B cell (primary cell): ENCODE measurements around the gene LPCAT1. TPM values are rescaled to one million over a fixed set of nuclear protein-coding genes. Genes with fewer than 3 reads are reported as not detected.

ENCODE experiments used
- ATAC-seq: fragments of 200-7000 bp; cut with Tn5 transposase; one replicate; pipeline ENCODE4 v1.10.0; 2021; ENCODE audit warnings: low read depth, mild to moderate bottlenecking, moderate number of reproducible peaks, moderate library complexity
- CTCF ChIA-PET: fragments of 350-600 bp; sonication (Branson Sonifier 250); formaldehyde crosslinking; loops from one replicate; lab custom pipeline; 2021; ENCODE audit warnings: antibody characterized with exemption, inconsistent platforms; lab: Charles Lee
- POLR2A ChIA-PET: fragments of 350-600 bp; sonication (Branson Sonifier 250); formaldehyde crosslinking; loops from one replicate; lab custom pipeline; 2021; ENCODE audit warnings: antibody characterized with exemption; lab: Charles Lee
- DNase-seq: peaks from one replicate; pipeline ENCODE4 v3.0.0; 2013
- H2AFZ ChIP-seq: 2 replicates; pipeline ENCODE4 v1.6.1; 2012; ENCODE audit warnings: mild to moderate bottlenecking, low read depth, low read length; ENCODE audit not compliant: insufficient read depth, poor library complexity, severe bottlenecking
- H3K27ac ChIP-seq, 2 donors: 1 replicate in 1 of 2; 2 replicates in 1 of 2; pipeline ENCODE4 v1.5.1; 2012 to 2013; ENCODE audit warnings: low read length in 2 of 2, mild to moderate bottlenecking in 2 of 2, moderate library complexity in 1 of 2
- H3K27me3 ChIP-seq, 4 experiments: fragments of 200-600 bp in 1 of 4; sonication (generic) in 1 of 4; replicated peaks in 1 of 4; 1 replicate in 2 of 4; 2 replicates in 2 of 4; pipeline versions ENCODE4 v1.6.1 to v1.7.0; 2013 to 2016; ENCODE audit warnings: low read length in 3 of 4, mild to moderate bottlenecking in 2 of 4, mixed read lengths in 1 of 4, moderate library complexity in 1 of 4; ENCODE audit not compliant: insufficient read depth in 4 of 4, control insufficient read depth in 3 of 4; ENCODE audit errors: control extremely low read depth in 1 of 4
- H3K36me3 ChIP-seq, 2 experiments: replicated peaks in 1 of 2; 1 replicate in 1 of 2; 2 replicates in 1 of 2; pipeline versions ENCODE4 v1.6.1 to v1.7.1; 2013; ENCODE audit warnings: low read length in 1 of 2; ENCODE audit not compliant: insufficient read depth in 2 of 2, control insufficient read depth in 1 of 2; ENCODE audit errors: control extremely low read depth in 1 of 2, extremely low read depth in 1 of 2
- H3K4me1 ChIP-seq, 2 donors: fragments of 200-600 bp in 1 of 2; sonication (generic) in 1 of 2; 1 replicate in 1 of 2; 2 replicates in 1 of 2; pipeline versions ENCODE4 v1.5.1 to v1.6.1; 2013 to 2017; ENCODE audit warnings: low read length in 2 of 2; ENCODE audit not compliant: control insufficient read depth in 2 of 2, insufficient read depth in 2 of 2
- H3K4me2 ChIP-seq: replicated peaks from 2 replicates; pipeline ENCODE3; 2012; ENCODE audit warnings: mild to moderate bottlenecking, low read depth, low read length; ENCODE audit not compliant: poor library complexity, severe bottlenecking
- H3K4me3 ChIP-seq, 5 experiments: fragments of 200-600 bp in 1 of 5; sonication (generic) in 1 of 5; 1 replicate in 3 of 5; 2 replicates in 2 of 5; pipeline versions ENCODE4 v1.5.1 to v1.7.0; 2011 to 2016; ENCODE audit warnings: low read length in 4 of 5, mild to moderate bottlenecking in 4 of 5, low read depth in 2 of 5, control low read depth in 1 of 5, moderate library complexity in 1 of 5; ENCODE audit not compliant: insufficient read depth in 1 of 5; ENCODE audit errors: control extremely low read depth in 1 of 5, extremely low read depth in 1 of 5
- H3K79me2 ChIP-seq: fragments of 200-600 bp; sonication (generic); one replicate; pipeline ENCODE4 v1.6.0; 2016; ENCODE audit warnings: low read length; ENCODE audit not compliant: control insufficient read depth, insufficient read depth
- H3K9ac ChIP-seq: fragments of 200-600 bp; sonication (generic); 2 replicates; pipeline ENCODE4 v1.6.1; 2017; ENCODE audit warnings: mild to moderate bottlenecking, low read length, moderate library complexity
- H3K9me3 ChIP-seq, 3 donors: one replicate each; pipeline versions ENCODE4 v1.6.1 to v1.7.1; 2013; ENCODE audit warnings: low read length in 2 of 3; ENCODE audit not compliant: control insufficient read depth in 2 of 3, insufficient read depth in 1 of 3; ENCODE audit errors: control extremely low read depth in 1 of 3
- H4K20me1 ChIP-seq: 2 replicates; pipeline ENCODE4 v1.6.0; 2012; ENCODE audit warnings: mild to moderate bottlenecking, low read length; ENCODE audit not compliant: insufficient read depth, control insufficient read depth, poor library complexity, severe bottlenecking
- H3K27ac Mint-ChIP-seq: one replicate; pipeline ENCODE4 v1.8.0; 2021; ENCODE audit warnings: mixed read lengths
- H3K27me3 Mint-ChIP-seq: one replicate; pipeline ENCODE4 v1.8.0; 2021; ENCODE audit warnings: mixed read lengths
- H3K4me1 Mint-ChIP-seq: one replicate; pipeline ENCODE4 v1.8.0; 2021; ENCODE audit warnings: mixed read lengths
- H3K4me3 Mint-ChIP-seq: one replicate; pipeline ENCODE4 v1.8.0; 2021; ENCODE audit warnings: mixed read lengths
- H3K9me3 Mint-ChIP-seq: one replicate; pipeline ENCODE4 v1.8.0; 2022; ENCODE audit warnings: mixed read lengths; ENCODE audit not compliant: insufficient read depth
- EZH2 ChIP-seq: IDR thresholded peaks from 2 replicates; pipeline ENCODE4 v1.6.1; 2012; ENCODE audit warnings: borderline replicate concordance, low read depth, mild to moderate bottlenecking, moderate library complexity, low read length; ENCODE audit not compliant: insufficient read depth, poor library complexity, severe bottlenecking
- WGBS: methylation state at CpG from one replicate; pipeline ENCODE4 v1.1.5; 2013; ENCODE audit warnings: missing lambda C conversion rate; ENCODE audit not compliant: insufficient coverage; 5-methylcytosine and 5-hydroxymethylcytosine counted together
- intact Hi-C: fragments of 100-400 bp; cut with micrococcal nuclease; formaldehyde crosslinking; loops from one replicate; pipeline ENCODE4 v1.10.0; 2022
- polyA plus RNA-seq: library from polyadenylated mRNA; depleted of rRNA; stranded (reverse); fragments of >200 nt; gene quantifications from 2 replicates; pipeline ENCODE4 v1.2.3, GENCODE V29; 2012
- total RNA-seq, 2 donors: library from RNA; stranded (reverse); fragments of 120-200 nt in 1 of 2; gene quantifications; 1 replicate in 1 of 2; 2 replicates in 1 of 2; pipeline versions ENCODE4 v1.2.3 to v1.2.4, GENCODE V29; 2013 to 2022
- TF ChIP-seq, protein P1 (sequence below): fragments of 200-600 bp; IDR thresholded peaks from one replicate; pipeline ENCODE4 v1.8.0; 2022; ENCODE audit warnings: antibody characterized with exemption, mild to moderate bottlenecking

LPCAT1 gene
- total and polyA plus RNA-seq, 2 donors (not counting 1 experiment from before 2014, with no cell fraction given), result 94.8 to 159 TPM

GRCh38 chr5:1520791-1521453, 2.8 kb downstream of the LPCAT1 start:
- no peaks in the 10 kb centered on the region for H3K9me3 ChIP-seq
- no peak overlapping the region for H3K9ac ChIP-seq
- 100% methylated on average over 2 of the region's 13 CpGs for WGBS
- Mint-ChIP-seq H3K27ac (peak overlapping the region; percentile 32), H3K4me3 (peak overlapping the region; percentile 88), H3K9me3 (no peaks in the 10 kb centered on the region), H3K27me3 (no peaks in the 10 kb centered on the region), H3K4me1 (peaks cover 58% of the 10 kb centered on the region)
- H3K4me2 ChIP-seq, result no peak overlapping the region
- H4K20me1 ChIP-seq, result peaks cover 72% of the 10 kb centered on the region
- ATAC-seq, result no peak
- H3K36me3 ChIP-seq, result peaks cover 0 to 40% of the 10 kb centered on the region in 2 experiments
- ChIA-PET POLR2A (interaction anchor here (1.5 kb wide), 1 partner anchor 18 kb away, joined by 6 read pairs; no protein-coding TSS in a partner anchor), CTCF (interaction anchor here (0.9 kb wide), 1 partner anchor 135 kb away, joined by 3 read pairs; no protein-coding TSS in a partner anchor)
- peaks cover 75% of the 10 kb centered on the region for H3K79me2 ChIP-seq
- peak; percentile 1 for DNase-seq
- no peak for TF ChIP-seq EZH2
- TF ChIP-seq, protein P1, sequence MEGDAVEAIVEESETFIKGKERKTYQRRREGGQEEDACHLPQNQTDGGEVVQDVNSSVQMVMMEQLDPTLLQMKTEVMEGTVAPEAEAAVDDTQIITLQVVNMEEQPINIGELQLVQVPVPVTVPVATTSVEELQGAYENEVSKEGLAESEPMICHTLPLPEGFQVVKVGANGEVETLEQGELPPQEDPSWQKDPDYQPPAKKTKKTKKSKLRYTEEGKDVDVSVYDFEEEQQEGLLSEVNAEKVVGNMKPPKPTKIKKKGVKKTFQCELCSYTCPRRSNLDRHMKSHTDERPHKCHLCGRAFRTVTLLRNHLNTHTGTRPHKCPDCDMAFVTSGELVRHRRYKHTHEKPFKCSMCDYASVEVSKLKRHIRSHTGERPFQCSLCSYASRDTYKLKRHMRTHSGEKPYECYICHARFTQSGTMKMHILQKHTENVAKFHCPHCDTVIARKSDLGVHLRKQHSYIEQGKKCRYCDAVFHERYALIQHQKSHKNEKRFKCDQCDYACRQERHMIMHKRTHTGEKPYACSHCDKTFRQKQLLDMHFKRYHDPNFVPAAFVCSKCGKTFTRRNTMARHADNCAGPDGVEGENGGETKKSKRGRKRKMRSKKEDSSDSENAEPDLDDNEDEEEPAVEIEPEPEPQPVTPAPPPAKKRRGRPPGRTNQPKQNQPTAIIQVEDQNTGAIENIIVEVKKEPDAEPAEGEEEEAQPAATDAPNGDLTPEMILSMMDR, result no peak
- no peaks in the 10 kb centered on the region for H3K27me3 ChIP-seq
- H2AFZ ChIP-seq, result no peak overlapping the region
- intact Hi-C loops, result loop anchor here (5.0 kb wide), 1 partner anchor 34 kb away; no protein-coding TSS in a partner anchor
- no peak overlapping the region for H3K27ac ChIP-seq
- no peak overlapping the region for H3K4me3 ChIP-seq
- H3K4me1 ChIP-seq, result peaks cover 43 to 52% of the 10 kb centered on the region in 2 donors

DNA sequence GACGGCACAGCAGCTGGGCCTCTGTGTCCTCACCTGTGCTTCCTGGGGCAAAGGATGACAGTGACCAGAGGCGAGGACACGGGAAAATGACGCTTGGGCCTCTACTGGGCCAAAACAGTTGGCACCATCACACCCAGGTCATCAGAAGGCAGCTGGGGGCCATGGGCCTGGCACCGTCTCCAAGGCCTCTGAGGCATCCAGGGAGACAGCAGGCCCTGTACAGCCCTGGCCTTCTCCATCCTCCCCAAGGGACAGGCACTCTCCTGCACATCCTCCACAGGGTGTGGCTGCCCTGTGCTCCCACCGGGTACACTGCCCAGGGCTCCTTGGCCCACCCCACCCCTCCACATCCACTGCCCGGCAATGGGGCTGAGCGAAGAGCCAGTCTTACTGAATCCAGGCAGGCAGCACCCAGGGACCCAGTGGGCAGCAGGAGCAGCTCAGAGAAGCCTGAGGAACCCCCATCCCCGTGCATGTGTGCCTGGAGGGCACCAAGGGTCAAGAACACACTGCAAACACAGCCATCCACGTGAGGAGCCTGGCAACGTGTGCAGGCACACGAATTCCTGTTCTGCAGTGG, 4.0 kb downstream of the LPCAT1 start:
- no peak for DNase-seq
- H3K27me3 Mint-ChIP-seq, result no peaks in the 10 kb centered on the region
- H3K4me1 Mint-ChIP-seq, result peaks cover 49% of the 10 kb centered on the region
- Histone ChIP-seq H3K27me3 (no peaks in the 10 kb centered on the region), H3K36me3 (peaks cover 0 to 45% of the 10 kb centered on the region in 2 experiments), H2AFZ (no peak overlapping the region), H3K4me3 (no peak overlapping the region), H3K79me2 (peaks cover 87% of the 10 kb centered on the region), H3K4me2 (no peak overlapping the region), H3K4me1 (peaks cover 38 to 46% of the 10 kb centered on the region in 2 donors), H3K9ac (no peak overlapping the region), H3K9me3 (no peaks in the 10 kb centered on the region), H3K27ac (no peak overlapping the region), H4K20me1 (peaks cover 84% of the 10 kb centered on the region)
- no peak for ATAC-seq
- no peaks in the 10 kb centered on the region for H3K9me3 Mint-ChIP-seq
- TF ChIP-seq, protein P1, result no peak
- TF ChIP-seq EZH2, result no peak
- intact Hi-C loops, result loop anchor here (5.0 kb wide), 1 partner anchor 32 kb away; no protein-coding TSS in a partner anchor
- WGBS, result 94% methylated on average over 12 of the region's 12 CpGs
- POLR2A ChIA-PET, result no interaction called here
- no peak overlapping the region for H3K4me3 Mint-ChIP-seq
- no peak overlapping the region for H3K27ac Mint-ChIP-seq
- CTCF ChIA-PET, result no interaction called here
